Measurements from ENCODE around the gene MMP8. TPM values are rescaled to one million over a fixed set of nuclear protein-coding genes. Genes with fewer than 3 reads are reported as not detected.

The MMP8 gene
- total and polyA plus RNA-seq, 10 of the 15 experiments (the other 5 are each of a cell fraction or from before 2014, with no cell fraction given): 0.01 TPM; not detected in 9

DNA sequence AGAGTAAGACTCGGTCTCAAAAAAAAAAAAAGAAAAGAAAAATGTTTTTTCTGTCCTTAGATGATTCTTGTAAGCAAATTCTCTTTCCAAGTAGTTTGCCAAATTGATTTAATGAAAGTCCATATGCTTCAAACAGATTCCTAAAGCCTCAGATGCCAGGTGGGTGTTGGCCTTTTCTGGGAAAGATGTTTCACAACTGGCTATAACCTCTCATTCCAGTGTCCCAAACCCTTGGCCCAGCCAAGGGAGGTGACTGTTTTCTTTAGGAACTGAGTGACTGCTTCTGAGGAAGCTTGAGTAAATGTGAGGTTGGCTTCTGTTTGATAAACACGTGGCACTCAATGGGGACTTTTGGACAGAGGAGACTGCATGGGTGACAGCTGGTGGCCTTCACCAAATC lies 46.7 kb downstream of the MMP8 start:
- no peak overlapping the region for H3K9ac ChIP-seq (ENCODE audit: control insufficient read depth, insufficient read depth, low read length)
- H3K4me1 ChIP-seq (ENCODE audit: control insufficient read depth, insufficient read depth, low read length): no peaks in the 10 kb centered on the region
- H3K79me2 ChIP-seq (ENCODE audit: control insufficient read depth, insufficient read depth, low read length): no peaks in the 10 kb centered on the region
- ChIA-PET CTCF (interaction anchor here (5.7 kb wide), 1 partner anchor 12 kb away, joined by 40 read pairs; no protein-coding TSS in a partner anchor), POLR2A (no interaction called here), RAD21 (ENCODE audit: unreplicated experiment) (interaction anchor here (0.9 kb wide), 1 partner anchor 12 kb away, joined by 5 read pairs; no protein-coding TSS in a partner anchor), SMC1A (ENCODE audit: uncharacterized antibody, unreplicated experiment) (interaction anchor here (0.6 to 2.2 kb wide), 2 partner anchors 12 to 439 kb away, joined by 3 to 9 read pairs; no protein-coding TSS in a partner anchor)
- no peak overlapping the region for H3K4me3 ChIP-seq
- no peaks in the 10 kb centered on the region for H3K9me3 ChIP-seq (replicated peaks; ENCODE audit: control insufficient read depth, insufficient read depth, low read length)
- ATAC-seq (no peak), FAIRE-seq (no peak), DNase-seq (ENCODE audit: low read depth, low spot score) (no peak)
- H3K4me2 ChIP-seq (ENCODE audit: control insufficient read depth, insufficient read depth): no peak overlapping the region
- 8% methylated on average over 1 of the region's 2 CpGs for WGBS (ENCODE audit: insufficient coverage, insufficient replicate concordance, low lambda C conversion rate, missing lambda C conversion rate)
- H4K20me1 ChIP-seq (ENCODE audit: control insufficient read depth, insufficient read depth): no peaks in the 10 kb centered on the region
- intact Hi-C loops (cut with micrococcal nuclease; ENCODE audit: unreplicated experiment): no loop called here
- in situ Hi-C loops (cut with MboI): no loop called here
- BruUV-seq (replicated peaks): no TSS peak
- no peak overlapping the region for H2AFZ ChIP-seq (ENCODE audit: control insufficient read depth, low read depth, low read length)
- H3K27me3 ChIP-seq (replicated peaks in 1 of 2; ENCODE audit: control insufficient read depth in 2 of 2, insufficient read depth in 2 of 2, low read length in 1 of 2): peaks cover 0 to 2% of the 10 kb centered on the region in 2 experiments; a peak in 2 of 4 replicates
- no peaks in the 10 kb centered on the region for H3K36me3 ChIP-seq (ENCODE audit: control insufficient read depth in 2 of 2, insufficient read depth in 2 of 2, low read length in 1 of 2)
- H3K27ac ChIP-seq (ENCODE audit: control insufficient read depth, insufficient read depth): no peak overlapping the region
- no peak for TF ChIP-seq BRCA1 (IDR thresholded peaks at IDR 0.05; ENCODE audit: low read depth, low read length)
- TF ChIP-seq NFYA (IDR thresholded peaks at IDR 0.05; ENCODE audit: borderline replicate concordance, low read depth, low read length): no peak
- TF ChIP-seq, protein P1, sequence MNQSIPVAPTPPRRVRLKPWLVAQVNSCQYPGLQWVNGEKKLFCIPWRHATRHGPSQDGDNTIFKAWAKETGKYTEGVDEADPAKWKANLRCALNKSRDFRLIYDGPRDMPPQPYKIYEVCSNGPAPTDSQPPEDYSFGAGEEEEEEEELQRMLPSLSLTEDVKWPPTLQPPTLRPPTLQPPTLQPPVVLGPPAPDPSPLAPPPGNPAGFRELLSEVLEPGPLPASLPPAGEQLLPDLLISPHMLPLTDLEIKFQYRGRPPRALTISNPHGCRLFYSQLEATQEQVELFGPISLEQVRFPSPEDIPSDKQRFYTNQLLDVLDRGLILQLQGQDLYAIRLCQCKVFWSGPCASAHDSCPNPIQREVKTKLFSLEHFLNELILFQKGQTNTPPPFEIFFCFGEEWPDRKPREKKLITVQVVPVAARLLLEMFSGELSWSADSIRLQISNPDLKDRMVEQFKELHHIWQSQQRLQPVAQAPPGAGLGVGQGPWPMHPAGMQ (IDR thresholded peaks at IDR 0.05; ENCODE audit: borderline replicate concordance): no peak
- no peak for TF ChIP-seq NFIC (IDR thresholded peaks at IDR 0.05; ENCODE audit: low read depth, low read length)
- TF ChIP-seq PRDM15 (CRISPR knock-in tag; IDR thresholded peaks at IDR 0.05): no peak
- TF ChIP-seq, protein P2, sequence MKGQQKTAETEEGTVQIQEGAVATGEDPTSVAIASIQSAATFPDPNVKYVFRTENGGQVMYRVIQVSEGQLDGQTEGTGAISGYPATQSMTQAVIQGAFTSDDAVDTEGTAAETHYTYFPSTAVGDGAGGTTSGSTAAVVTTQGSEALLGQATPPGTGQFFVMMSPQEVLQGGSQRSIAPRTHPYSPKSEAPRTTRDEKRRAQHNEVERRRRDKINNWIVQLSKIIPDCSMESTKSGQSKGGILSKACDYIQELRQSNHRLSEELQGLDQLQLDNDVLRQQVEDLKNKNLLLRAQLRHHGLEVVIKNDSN (IDR thresholded peaks at IDR 0.05; ENCODE audit: borderline replicate concordance, extremely low read length, insufficient read depth, low read depth, low read length): no peak
- no peak for TF ChIP-seq SMAD5 (IDR thresholded peaks at IDR 0.05; ENCODE audit: low read depth)
- no peak for TF ChIP-seq BACH1 (IDR thresholded peaks at IDR 0.05; ENCODE audit: borderline replicate concordance)
- TF ChIP-seq NKRF (conservative IDR thresholded peaks at IDR 0.05): no peak
- TF ChIP-seq SRF (IDR thresholded peaks at IDR 0.05; ENCODE audit: low read depth in 2 of 2, low read length in 2 of 2): no peak
- TF ChIP-seq, protein P3, sequence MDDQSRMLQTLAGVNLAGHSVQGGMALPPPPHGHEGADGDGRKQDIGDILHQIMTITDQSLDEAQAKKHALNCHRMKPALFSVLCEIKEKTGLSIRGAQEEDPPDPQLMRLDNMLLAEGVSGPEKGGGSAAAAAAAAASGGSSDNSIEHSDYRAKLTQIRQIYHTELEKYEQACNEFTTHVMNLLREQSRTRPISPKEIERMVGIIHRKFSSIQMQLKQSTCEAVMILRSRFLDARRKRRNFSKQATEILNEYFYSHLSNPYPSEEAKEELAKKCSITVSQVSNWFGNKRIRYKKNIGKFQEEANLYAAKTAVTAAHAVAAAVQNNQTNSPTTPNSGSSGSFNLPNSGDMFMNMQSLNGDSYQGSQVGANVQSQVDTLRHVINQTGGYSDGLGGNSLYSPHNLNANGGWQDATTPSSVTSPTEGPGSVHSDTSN (IDR thresholded peaks at IDR 0.05; ENCODE audit: insufficient replicate concordance, low read depth, low read length): no peak
- no peak for TF ChIP-seq RBBP5 (conservative IDR thresholded peaks at IDR 0.05)
- no peak for TF ChIP-seq SREBF1 (IDR thresholded peaks at IDR 0.05; ENCODE audit: low read length)
- TF ChIP-seq LARP7 (IDR thresholded peaks at IDR 0.05): no peak
- no peak for TF ChIP-seq TBL1XR1 (IDR thresholded peaks at IDR 0.05; ENCODE audit: low read depth, low read length)
- no peak for TF ChIP-seq NRF1 (conservative IDR thresholded peaks at IDR 0.05; ENCODE audit: low read depth, low read length)

Measured in GM12878 (cell line).